HG03457 (cell line): ENCODE results near the gene NEU2.
"Not testable (repeated sequence)": the region's sequence is repeated elsewhere in the genome, so short reads cannot be mapped to it uniquely, and the experiment has no call there.

Experiments
- ATAC-seq: cut with Tn5 transposase; IDR thresholded peaks from one replicate; pipeline ENCODE4 v1.9.1; 2021; ENCODE audit warnings: moderate number of reproducible peaks; ENCODE audit not compliant: unreplicated experiment

Gene NEU2

GRCh38 chr2:233009661-233010060 is 22.8 kb upstream of the NEU2 start:
- no peak for ATAC-seq

GRCh38 chr2:233010569-233011267 is 21.8 kb upstream of the NEU2 start:
- no peak for ATAC-seq

- no peak for ATAC-seq
Observed at GRCh38 chr2:233011268-233011650, 21.2 kb upstream of the NEU2 start.

DNA sequence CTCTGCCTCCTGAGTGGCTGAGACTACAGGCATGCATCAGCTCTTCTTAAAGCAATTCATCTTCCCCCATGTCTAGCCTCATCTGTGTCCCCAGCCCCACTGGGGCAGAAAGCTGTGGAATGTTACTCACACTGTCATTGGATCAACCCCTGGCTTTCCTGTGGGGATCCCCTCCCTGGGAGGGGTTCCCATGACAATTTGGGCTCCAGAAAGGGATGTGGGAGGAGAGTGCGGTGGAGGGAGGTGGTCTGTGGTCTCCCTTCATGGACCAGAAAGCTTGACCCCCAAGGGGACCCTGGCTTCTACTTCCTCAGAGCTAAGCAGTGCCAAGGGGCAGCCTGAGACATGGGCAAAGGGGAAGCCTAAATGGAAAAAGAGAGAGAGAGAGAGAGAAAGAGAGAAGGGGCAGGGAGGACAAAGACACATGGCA is 20.8 kb upstream of the NEU2 start:
- no peak for ATAC-seq

- no peak for ATAC-seq
Observed at GRCh38 chr2:233012301-233012971, 20.0 kb upstream of the NEU2 start.

DNA sequence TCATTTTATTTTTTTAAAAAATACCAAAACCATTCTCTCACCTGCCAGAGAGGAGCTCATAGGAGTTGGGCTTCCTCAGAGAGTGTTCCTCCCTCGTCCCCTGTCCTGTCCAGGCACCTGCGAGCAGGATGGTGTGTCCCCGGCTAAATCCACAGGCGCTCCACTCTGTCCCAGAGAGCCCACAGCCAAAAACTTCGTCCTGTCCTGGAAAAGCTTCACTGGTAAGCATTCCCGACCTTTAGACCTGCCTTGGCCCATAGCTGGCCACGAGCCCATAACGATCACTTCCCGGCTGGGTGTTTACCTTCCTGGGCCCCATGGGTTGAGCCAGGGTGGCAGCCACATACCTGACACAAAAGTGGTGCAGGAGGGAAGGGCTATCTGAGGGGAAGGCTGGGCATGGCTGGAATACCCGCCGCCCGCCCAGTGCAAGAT is 19.4 kb upstream of the NEU2 start, which contains the start of gene NGEF:
NGEF (minus strand) TSS at position 230 of the 435 bp plus-strand sequence. CDS start 38,366 bp downstream, outside the sequence.
- ATAC-seq = no peak

GRCh38 chr2:233013650-233014049 is 18.8 kb upstream of the NEU2 start:
- ATAC-seq = no peak

GRCh38 chr2:233015019-233015645 is 17.3 kb upstream of the NEU2 start:
- ATAC-seq = no peak

- ATAC-seq = no peak
Observed at GRCh38 chr2:233017947-233018346, 14.5 kb upstream of the NEU2 start.

GRCh38 chr2:233019610-233020009 is 12.9 kb upstream of the NEU2 start:
- ATAC-seq = not testable (repeated sequence)

DNA sequence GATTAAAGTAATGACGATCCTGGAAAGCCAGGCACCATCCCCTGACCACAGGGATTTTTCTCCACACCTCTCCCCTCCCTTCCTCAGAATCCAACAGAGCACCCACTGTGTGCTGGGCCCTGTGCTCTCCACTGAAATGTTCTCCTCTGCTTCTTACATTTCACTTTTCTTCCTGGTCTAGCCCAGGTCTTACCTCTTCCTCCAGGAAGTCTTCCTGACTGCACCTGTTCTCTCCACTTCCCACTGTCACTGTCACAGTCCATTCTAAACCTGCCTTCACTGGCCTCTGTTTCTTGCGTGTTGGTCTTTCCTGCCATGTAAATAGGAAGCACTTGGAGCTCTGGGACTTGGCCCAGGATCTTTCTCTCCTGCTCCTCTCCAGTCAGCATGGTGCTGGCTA is 12.0 kb upstream of the NEU2 start:
- ATAC-seq = no peak

DNA sequence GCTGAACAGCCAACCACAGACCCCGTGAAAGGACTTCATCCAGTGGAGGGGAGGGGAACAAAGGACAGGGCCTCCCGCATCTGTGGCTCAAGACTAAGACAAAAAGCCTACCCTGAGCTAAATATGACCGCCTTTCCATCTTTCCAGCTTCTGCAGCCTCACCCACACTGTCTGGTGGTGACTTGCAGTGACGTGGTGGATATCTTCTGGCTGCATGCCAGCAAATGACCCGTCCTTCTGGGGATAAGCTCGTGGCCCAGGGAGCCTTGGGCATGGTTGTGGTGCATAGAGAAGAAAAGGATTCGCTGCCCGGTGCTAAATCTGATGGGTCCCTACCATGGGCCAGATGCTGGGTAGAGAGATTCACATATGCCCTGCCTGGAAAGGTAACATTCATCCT is 10.7 kb upstream of the NEU2 start:
- ATAC-seq = no peak

- no peak for ATAC-seq
Observed at GRCh38 chr2:233022561-233022960, 9.9 kb upstream of the NEU2 start.

- no peak for ATAC-seq
Observed at GRCh38 chr2:233023007-233023760, 9.3 kb upstream of the NEU2 start.

DNA sequence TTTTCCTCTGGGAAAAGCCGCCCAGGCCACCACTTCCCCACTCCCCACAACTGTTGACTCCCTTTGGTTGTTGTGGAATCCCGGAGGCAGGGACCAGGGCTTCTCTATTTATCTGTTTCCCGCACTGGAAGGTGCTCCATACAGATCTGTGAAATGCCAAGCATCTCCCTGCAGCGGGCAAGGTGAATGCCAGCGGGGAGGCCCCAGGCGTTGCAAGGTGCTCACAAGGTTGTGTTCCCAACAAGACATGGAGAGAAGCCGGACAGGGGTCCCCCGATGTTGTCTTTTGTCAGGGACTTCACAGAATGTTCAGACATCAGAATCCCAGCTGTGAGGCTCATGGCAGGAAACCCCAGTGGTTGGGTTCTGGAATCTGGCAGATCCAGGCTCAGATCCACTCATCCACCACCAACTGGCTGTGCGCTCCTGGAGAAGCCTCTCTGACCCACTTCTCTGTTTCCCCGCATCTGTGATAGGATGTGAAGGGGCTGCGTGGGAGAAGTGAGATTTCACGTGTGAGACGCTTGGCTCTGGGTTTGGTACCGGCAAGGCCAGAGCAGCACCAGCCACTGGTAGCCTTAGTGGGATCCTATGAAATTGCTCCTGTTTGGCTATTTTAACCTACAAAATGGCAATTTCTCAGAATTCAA is 8.6 kb upstream of the NEU2 start:
- ATAC-seq = no peak

DNA sequence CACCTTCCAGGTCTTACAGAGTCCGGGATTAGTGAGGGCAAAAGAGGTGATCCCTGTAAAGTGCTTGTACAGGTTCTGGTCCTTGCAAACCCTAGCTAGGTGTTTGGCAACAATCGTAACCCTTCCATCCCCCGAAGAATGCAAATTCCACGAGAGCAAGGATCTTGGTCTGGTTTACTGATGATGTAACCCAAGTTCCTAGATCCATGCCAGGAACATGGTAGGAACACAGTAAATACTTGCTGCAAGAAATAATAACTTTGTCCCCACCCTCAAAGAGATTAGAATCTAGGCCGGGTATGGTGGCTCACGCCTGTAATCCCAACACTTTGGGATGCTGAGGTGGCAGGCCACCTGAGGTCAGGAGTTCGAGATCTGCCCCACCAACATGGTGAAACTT is 6.8 kb upstream of the NEU2 start:
- no peak for ATAC-seq

DNA sequence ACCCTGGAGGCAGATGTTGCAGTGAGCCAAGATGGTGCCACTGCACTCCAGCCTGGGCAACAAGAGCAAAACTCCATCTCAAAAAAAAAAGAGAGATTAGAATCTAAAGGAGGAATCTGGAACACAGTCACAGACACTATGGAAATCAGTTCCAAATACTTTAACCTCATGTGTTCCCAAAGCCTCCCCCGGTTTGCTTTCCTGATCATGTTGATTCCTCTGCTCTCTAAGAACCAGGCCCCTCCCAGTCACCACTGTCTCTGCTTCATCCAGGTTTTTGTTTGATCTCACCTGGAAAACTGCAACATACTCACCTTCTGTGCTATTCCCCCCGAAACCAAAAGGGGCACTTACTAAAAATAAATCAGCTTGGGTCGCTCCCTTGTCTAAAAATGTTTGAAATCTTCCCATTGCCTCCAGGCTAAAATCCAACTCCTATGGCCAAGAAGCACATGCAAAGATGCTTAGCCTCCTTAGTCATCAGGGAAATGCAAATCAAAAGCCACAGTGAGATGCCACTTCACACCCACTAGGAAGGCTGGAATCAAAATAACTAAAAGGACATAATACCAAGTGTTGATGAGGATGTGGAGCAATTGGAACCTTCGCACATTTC is 6.2 kb upstream of the NEU2 start:
- no peak for ATAC-seq

DNA sequence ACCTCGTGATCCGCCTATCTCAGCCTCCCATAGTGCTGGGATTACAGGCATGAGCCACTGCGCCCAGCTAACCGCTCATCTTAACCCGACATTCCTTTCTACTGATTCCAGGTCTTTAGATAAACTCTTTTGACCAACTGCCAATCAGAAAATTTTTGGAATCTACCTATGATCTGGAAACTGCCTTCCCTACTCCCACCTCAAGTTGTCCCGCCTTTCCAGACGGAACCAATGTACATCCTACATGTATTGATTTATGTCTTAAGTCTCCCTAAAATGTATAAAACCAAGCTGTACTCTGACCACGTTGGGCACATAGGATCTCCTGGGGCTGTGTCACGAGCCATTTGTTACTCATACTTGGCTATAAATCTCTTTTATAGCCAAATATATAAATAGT is 3.2 kb upstream of the NEU2 start:
- ATAC-seq = no peak

GRCh38 chr2:233031556-233032500 is 644 bp upstream of the NEU2 start:
- no peak for ATAC-seq
